Measurements from ENCODE around the gene RASSF5.

DNA sequence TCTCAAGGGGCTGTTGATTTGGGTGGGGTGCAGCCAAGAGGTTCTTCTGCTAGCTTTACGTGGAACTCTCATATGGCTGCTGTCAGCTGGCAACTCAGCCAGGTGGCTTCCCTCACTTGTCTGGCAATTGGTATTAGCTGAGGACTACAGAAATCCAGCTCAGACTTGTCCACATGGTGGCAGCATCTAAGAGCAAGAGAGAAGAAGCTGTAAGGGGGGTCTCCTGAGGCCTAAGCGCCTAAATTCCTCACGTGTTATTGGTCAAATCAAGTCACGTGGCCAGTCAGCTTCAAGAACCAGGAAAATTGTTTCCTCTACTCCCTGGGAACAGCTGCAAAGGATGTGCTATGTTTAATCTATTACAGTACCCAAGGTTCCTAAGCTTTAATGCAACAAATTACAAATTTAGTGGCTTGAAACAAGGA lies 123.8 kb downstream of the RASSF5 start:
- no peak for TF ChIP-seq GATA3 (IDR thresholded peaks at IDR 0.05; ENCODE audit: low read depth, low read length)
- TF ChIP-seq GATA2 (IDR thresholded peaks at IDR 0.05; ENCODE audit: low read depth, low read length): no peak

Measured in SH-SY5Y (cell line).